ENCODE results near the gene QSOX2.

Gene QSOX2

GRCh38 chr9:136203408-136204144 is 42.0 kb downstream of the QSOX2 start:
- no peak for DNase-seq (ENCODE audit: low read depth)

GRCh38 chr9:136202454-136203407 is 42.9 kb downstream of the QSOX2 start:
- DNase-seq (ENCODE audit: low read depth): no peak

- no peak for DNase-seq (ENCODE audit: low read depth)
Measured at GRCh38 chr9:136201609-136202453, 43.8 kb downstream of the QSOX2 start.

GRCh38 chr9:136201174-136201573 is 44.4 kb downstream of the QSOX2 start:
- DNase-seq (ENCODE audit: low read depth): no peak

- no peak for DNase-seq (ENCODE audit: low read depth)
Measured at GRCh38 chr9:136200424-136200823, 45.2 kb downstream of the QSOX2 start.

- no peak for DNase-seq (ENCODE audit: low read depth)
Measured at GRCh38 chr9:136199391-136200288, 46.0 kb downstream of the QSOX2 start.

- no peak for DNase-seq (ENCODE audit: low read depth)
Measured at GRCh38 chr9:136198605-136199083, 47.0 kb downstream of the QSOX2 start.

- no peak for DNase-seq (ENCODE audit: low read depth)
Measured at GRCh38 chr9:136197930-136198604, 47.5 kb downstream of the QSOX2 start.

GRCh38 chr9:136197084-136197875 is 48.3 kb downstream of the QSOX2 start:
- no peak for DNase-seq (ENCODE audit: low read depth)

- no peak for DNase-seq (ENCODE audit: low read depth)
Measured at GRCh38 chr9:136196404-136197083, 49.1 kb downstream of the QSOX2 start.

- DNase-seq (ENCODE audit: low read depth): no peak
Measured at GRCh38 chr9:136194540-136194939, 51.1 kb downstream of the QSOX2 start.

GRCh38 chr9:136193891-136194279 is 51.7 kb downstream of the QSOX2 start:
- no peak for DNase-seq (ENCODE audit: low read depth)

- no peak for DNase-seq (ENCODE audit: low read depth)
Measured at GRCh38 chr9:136193127-136193890, 52.3 kb downstream of the QSOX2 start.

- no peak for DNase-seq (ENCODE audit: low read depth)
Measured at GRCh38 chr9:136192289-136193126, 53.1 kb downstream of the QSOX2 start.

GRCh38 chr9:136191960-136192286 is 53.7 kb downstream of the QSOX2 start:
- DNase-seq (ENCODE audit: low read depth): no peak

- no peak for DNase-seq (ENCODE audit: low read depth)
Measured at GRCh38 chr9:136191099-136191959, 54.3 kb downstream of the QSOX2 start.

Data from activated T-cell treated with anti-CD3 and anti-CD28 coated beads for 1 hour (primary cell).